K562 (cell line): ENCODE results near the gene DHDH. TPM values are rescaled to one million over a fixed set of nuclear protein-coding genes. Genes with fewer than 3 reads are reported as not detected.

Experiments used
- ARID3A ChIP-seq: IDR thresholded peaks from 2 replicates; pipeline ENCODE4 v1.6.1; 2012; ENCODE audit warnings: low read depth, low read length, improper control_type of control experiment, borderline replicate concordance
- CEBPG ChIP-seq, 3 experiments: fragments of 200-800 bp in 1 of 3; sonication (Bioruptor generic) in 1 of 3; sonication (generic) in 1 of 3; formaldehyde crosslinking in 1 of 3; IDR thresholded peaks in 2 of 3; conservative IDR thresholded peaks in 1 of 3; 2 replicates each; pipeline versions ENCODE4 v1.6.1 to v1.8.0; 2016 to 2022; ENCODE audit warnings: missing compliant biosample characterization in 2 of 3, missing genetic modification characterization in 2 of 3, mild to moderate bottlenecking in 1 of 3, missing genetic modification reagents in 1 of 3
- CHD1 ChIP-seq: fragments of 200-600 bp; sonication (generic); IDR thresholded peaks from one replicate; pipeline ENCODE4 v1.6.1; 2012; ENCODE audit warnings: mild to moderate bottlenecking, moderate library complexity, low read length, inconsistent platforms
- E2F1 ChIP-seq: sonication (generic); formaldehyde crosslinking; IDR thresholded peaks from 2 replicates; pipeline ENCODE4 v1.8.1; 2023; ENCODE audit warnings: mild to moderate bottlenecking, missing genetic modification reagents, moderate library complexity
- KDM5B ChIP-seq: fragments of 200-600 bp; sonication (generic); IDR thresholded peaks from 2 replicates; pipeline ENCODE4 v1.6.1; 2012; ENCODE audit warnings: low read depth, mild to moderate bottlenecking, moderate library complexity, low read length, control low read depth, inconsistent platforms; ENCODE audit not compliant: insufficient replicate concordance
- L3MBTL2 ChIP-seq: fragments of 450-650 bp; IDR thresholded peaks from 2 replicates; pipeline ENCODE4 v1.6.1; 2016; ENCODE audit warnings: mild to moderate bottlenecking, moderate library complexity
- RB1 ChIP-seq: fragments of 450-650 bp; IDR thresholded peaks from 2 replicates; pipeline ENCODE4 v1.6.1; 2017; ENCODE audit warnings: low read depth, mild to moderate bottlenecking
- SMARCA5 ChIP-seq: fragments of 450-650 bp; IDR thresholded peaks from 2 replicates; pipeline ENCODE4 v1.6.1; 2016
- SOX6 ChIP-seq: fragments of 450-650 bp; IDR thresholded peaks from 2 replicates; pipeline ENCODE4 v1.6.1; 2014; ENCODE audit warnings: mild to moderate bottlenecking
- TAF1 ChIP-seq: IDR thresholded peaks from 2 replicates; pipeline ENCODE4 v1.6.1; 2011; ENCODE audit warnings: mild to moderate bottlenecking, low read length, moderate library complexity; ENCODE audit not compliant: insufficient read depth, control insufficient read depth, severe bottlenecking; ENCODE audit errors: extremely low read depth
- TEAD4 ChIP-seq, 2 experiments: sonication (generic) in 1 of 2; formaldehyde crosslinking in 1 of 2; IDR thresholded peaks; 2 replicates each; pipeline versions ENCODE4 v1.6.1 to v1.8.0; 2012 to 2022; ENCODE audit warnings: borderline replicate concordance in 1 of 2, inconsistent platforms in 1 of 2, low read length in 1 of 2, mild to moderate bottlenecking in 1 of 2, missing genetic modification reagents in 1 of 2
- TFAP4 ChIP-seq: sonication (generic); formaldehyde crosslinking; IDR thresholded peaks from 2 replicates; pipeline ENCODE4 v1.8.0; 2022; ENCODE audit warnings: missing genetic modification reagents, mild to moderate bottlenecking, moderate library complexity, borderline replicate concordance
- TRIM24 ChIP-seq, 2 experiments: fragments of 450-650 bp; IDR thresholded peaks; 2 replicates each; pipeline ENCODE4 v1.6.1; 2016
- ZMIZ1 ChIP-seq, 2 experiments: fragments of 150-350 bp in 1 of 2; IDR thresholded peaks; 2 replicates each; pipeline ENCODE4 v1.6.1; 2012 to 2016; ENCODE audit warnings: low read depth in 2 of 2, low read length in 2 of 2, mild to moderate bottlenecking in 1 of 2, moderate library complexity in 1 of 2
- ZNF398 ChIP-seq: fragments of 250-450 bp; sonication (Bioruptor Pico); IDR thresholded peaks from 2 replicates; pipeline ENCODE4 v1.8.0; 2021; ENCODE audit warnings: moderate library complexity, mild to moderate bottlenecking, inconsistent platforms
- polyA plus RNA-seq, 8 experiments: library from polyadenylated mRNA; depleted of rRNA in 4 of 8; stranded (reverse) in 5 of 8; unstranded in 3 of 8; fragments of >200 nt; fragmentation: Nextera tagmentation in 2 of 8; fragmentation: Illumina TruSeq in 1 of 8; extraction: Ambion mirVana in 2 of 8; extraction: Trizol in 1 of 8; gene quantifications; 2 replicates each; pipeline versions ENCODE4 v1.2.1 to v1.2.3, GENCODE V29; 2011 to 2014; ENCODE audit warnings: inconsistent platforms in 1 of 8, missing spikeins in 1 of 8
- total RNA-seq, 7 experiments: library from RNA; depleted of rRNA in 6 of 7; stranded (reverse); fragments of >200 nt in 6 of 7; fragmentation: Illumina TruSeq in 2 of 7; extraction: Trizol in 2 of 7; gene quantifications; 2 replicates each; pipeline versions ENCODE4 v1.2.1 to v1.2.3, GENCODE V29; 2011 to 2021; ENCODE audit warnings: low replicate concordance in 1 of 7

DHDH gene
- total and polyA plus RNA-seq, 9 of the 15 experiments (the other 6 are each of a cell fraction or from before 2014, with no cell fraction given) = 0.37 to 1.9 (median 0.87) TPM

- TF ChIP-seq TFAP4 (CRISPR knock-in tag) (peak; percentile 78; the same call in 1 of the 2 replicates), ZMIZ1 (IDR thresholded peaks at IDR 0.05; ENCODE audit: low read depth in 2 of 2, low read length in 2 of 2) (0 out of 4 replicates have a peak, but pooled peaks of 1 of the 2 experiments have one; percentile 33), ARID3A (no peak), TRIM24 (IDR thresholded peaks at IDR 0.05) (0 out of 4 replicates have a peak, but pooled peaks of 1 of the 2 experiments have one; percentile 1), RB1 (peak; percentile 88; the same call in 1 of the 2 replicates), TEAD4 (IDR thresholded peaks at IDR 0.05; ENCODE audit: low read length) (peak; percentile 70), TEAD4 (CRISPR knock-in tag; IDR thresholded peaks at IDR 0.05; ENCODE audit: borderline replicate concordance) (no peak), CHD1 (no peak), ZNF398 (CRISPR knock-in tag) (no peak), CEBPG (CRISPR knock-in tag; IDR thresholded peaks at IDR 0.05) (peak; percentile 52; the same call in 1 of the 2 replicates), CEBPG (tag; conservative IDR thresholded peaks at IDR 0.05 in 1 of 2, IDR thresholded peaks at IDR 0.05 in 1 of 2) (peak; percentile 37 to 61; a peak in 3 of 4 replicates), L3MBTL2 (peak; percentile 92), TAF1 (peak; percentile 52), KDM5B (peak; percentile 28), SMARCA5 (peak; percentile 10; the same call in 1 of the 2 replicates), E2F1 (CRISPR knock-in tag) (peak; percentile 96), SOX6 (peak; percentile 36; the same call in 1 of the 2 replicates)
Observed at GRCh38 chr19:48899781-48900476, 33.6 kb upstream of the DHDH start, which contains the start of gene NUCB1 (continued).
